IPS-NIHi7 (cell line): Measurements from ENCODE around the gene BTN1A1.
A peak's percentile ranks its signal among the peaks of the same experiment; 100 is the strongest.

Experiments used
- DNase-seq: peaks from one replicate; pipeline ENCODE4 v3.0.0; 2012; ENCODE audit warnings: mixed read lengths; ENCODE audit errors: extremely low spot score

The BTN1A1 gene

GRCh38 chr6:26475823-26476729, 24.0 kb upstream of the BTN1A1 start:
- DNase-seq: peak; percentile 47

- DNase-seq: no peak
Observed at GRCh38 chr6:26476896-26477295, 23.2 kb upstream of the BTN1A1 start.

- no peak for DNase-seq
Observed at GRCh38 chr6:26477426-26477825, 22.7 kb upstream of the BTN1A1 start.

GRCh38 chr6:26478100-26478984, 21.8 kb upstream of the BTN1A1 start:
- no peak for DNase-seq

GRCh38 chr6:26478985-26479278, 21.2 kb upstream of the BTN1A1 start:
- no peak for DNase-seq

- no peak for DNase-seq
Observed at GRCh38 chr6:26482338-26482737, 17.8 kb upstream of the BTN1A1 start.

- no peak for DNase-seq
Observed at GRCh38 chr6:26483727-26484126, 16.4 kb upstream of the BTN1A1 start.

- no peak for DNase-seq
Observed at GRCh38 chr6:26484161-26484560, 15.9 kb upstream of the BTN1A1 start.

- no peak for DNase-seq
Observed at GRCh38 chr6:26485112-26485780, 14.9 kb upstream of the BTN1A1 start.

- no peak for DNase-seq
Observed at GRCh38 chr6:26486358-26486757, 13.7 kb upstream of the BTN1A1 start.

- no peak for DNase-seq
Observed at GRCh38 chr6:26487466-26487865, 12.6 kb upstream of the BTN1A1 start.

- DNase-seq: no peak
Observed at GRCh38 chr6:26489996-26490964, 9.8 kb upstream of the BTN1A1 start.

- DNase-seq: no peak
Observed at GRCh38 chr6:26491604-26492003, 8.5 kb upstream of the BTN1A1 start.

- peak; percentile 38 for DNase-seq
Observed at GRCh38 chr6:26493258-26493657, 6.8 kb upstream of the BTN1A1 start.

GRCh38 chr6:26494117-26494516, 6.0 kb upstream of the BTN1A1 start:
- no peak for DNase-seq

GRCh38 chr6:26495281-26495680, 4.8 kb upstream of the BTN1A1 start:
- DNase-seq: no peak

- no peak for DNase-seq
Observed at GRCh38 chr6:26497610-26498009, 2.5 kb upstream of the BTN1A1 start.

GRCh38 chr6:26501482-26501986, 1.4 kb downstream of the BTN1A1 start:
- peak; percentile 43 for DNase-seq

GRCh38 chr6:26502165-26502564, 2.1 kb downstream of the BTN1A1 start:
- no peak for DNase-seq

- DNase-seq: no peak
Observed at GRCh38 chr6:26502626-26503025, 2.5 kb downstream of the BTN1A1 start.

- DNase-seq: no peak
Observed at GRCh38 chr6:26507658-26508057, 7.6 kb downstream of the BTN1A1 start.
